ENCODE data around the gene TNFRSF8. TPM values are rescaled to one million over a fixed set of nuclear protein-coding genes. Genes with fewer than 3 reads are reported as not detected.

Gene TNFRSF8
- total RNA-seq, 1 experiment from 2014 or later = not detected

GRCh38 chr1:12151465-12151864 is 88.4 kb downstream of the TNFRSF8 start:
- Histone ChIP-seq H3K4me3 (ENCODE audit: low read length) (no peak overlapping the region), H3K4me1 (ENCODE audit: insufficient read depth, low read length) (peaks cover 19% of the 10 kb centered on the region), H3K9me2 (replicated peaks; ENCODE audit: low read length) (no peaks in the 10 kb centered on the region), H3K36me3 (ENCODE audit: low read depth, low read length) (no peaks in the 10 kb centered on the region), H3F3A (ENCODE audit: low read length, unreplicated experiment) (no peaks in the 10 kb centered on the region), H3K27me3 (ENCODE audit: low read length) (no peaks in the 10 kb centered on the region), H3K4me2 (ENCODE audit: low read length) (no peak overlapping the region), H3K9ac (ENCODE audit: low read length) (no peak overlapping the region), H3K79me2 (ENCODE audit: low read length) (no peaks in the 10 kb centered on the region), H3K9me3 (ENCODE audit: low read length) (no peaks in the 10 kb centered on the region), H4K20me1 (ENCODE audit: low read length) (no peaks in the 10 kb centered on the region), H3K27ac (ENCODE audit: low read length) (no peak overlapping the region), H2AFZ (ENCODE audit: low read length) (no peak overlapping the region)
- TF ChIP-seq CTCF (conservative IDR thresholded peaks at IDR 0.05; ENCODE audit: low read depth, low read length) (no peak), EZH2 (IDR thresholded peaks at IDR 0.05; ENCODE audit: low read length, unreplicated experiment) (no peak), EZH2phosphoT487 (IDR thresholded peaks at IDR 0.05; ENCODE audit: borderline replicate concordance, low read length) (no peak)
- DNase-seq = no peak
- no TSS peak for BruUV-seq (replicated peaks)
- intact Hi-C loops (cut with micrococcal nuclease) = no loop called here
- POLR2A ChIA-PET (ENCODE audit: unreplicated experiment) = no interaction called here
- ATAC-seq = no peak
- CTCF ChIA-PET = no interaction called here

GRCh38 chr1:12152113-12152891 is 89.2 kb downstream of the TNFRSF8 start:
- H3K4me3 ChIP-seq (ENCODE audit: low read length) = no peak overlapping the region
- DNase-seq (no peak), ATAC-seq (no peak)
- H3K9me2 ChIP-seq (replicated peaks; ENCODE audit: low read length) = no peaks in the 10 kb centered on the region
- no peak overlapping the region for H2AFZ ChIP-seq (ENCODE audit: low read length)
- CTCF ChIA-PET = no interaction called here
- H3K27me3 ChIP-seq (ENCODE audit: low read length) = no peaks in the 10 kb centered on the region
- POLR2A ChIA-PET (ENCODE audit: unreplicated experiment) = no interaction called here
- no peaks in the 10 kb centered on the region for H3F3A ChIP-seq (ENCODE audit: low read length, unreplicated experiment)
- no peaks in the 10 kb centered on the region for H4K20me1 ChIP-seq (ENCODE audit: low read length)
- H3K4me2 ChIP-seq (ENCODE audit: low read length) = no peak overlapping the region
- BruUV-seq (replicated peaks) = no TSS peak
- H3K27ac ChIP-seq (ENCODE audit: low read length) = no peak overlapping the region
- no peaks in the 10 kb centered on the region for H3K9me3 ChIP-seq (ENCODE audit: low read length)
- peaks cover 24% of the 10 kb centered on the region for H3K4me1 ChIP-seq (ENCODE audit: insufficient read depth, low read length)
- intact Hi-C loops (cut with micrococcal nuclease) = no loop called here
- TF ChIP-seq EZH2 (IDR thresholded peaks at IDR 0.05; ENCODE audit: low read length, unreplicated experiment) (no peak), EZH2phosphoT487 (IDR thresholded peaks at IDR 0.05; ENCODE audit: borderline replicate concordance, low read length) (no peak), CTCF (conservative IDR thresholded peaks at IDR 0.05; ENCODE audit: low read depth, low read length) (no peak)
- no peak overlapping the region for H3K9ac ChIP-seq (ENCODE audit: low read length)
- H3K36me3 ChIP-seq (ENCODE audit: low read depth, low read length) = no peaks in the 10 kb centered on the region
- H3K79me2 ChIP-seq (ENCODE audit: low read length) = no peaks in the 10 kb centered on the region

- no peak overlapping the region for H3K4me3 ChIP-seq (ENCODE audit: low read length)
- ChIA-PET POLR2A (ENCODE audit: unreplicated experiment) (interaction anchor here (0.5 kb wide), 2 partner anchors 16 to 20 kb away, joined by 10 to 11 read pairs; no protein-coding TSS in a partner anchor), CTCF (no interaction called here)
- H3K79me2 ChIP-seq (ENCODE audit: low read length) = no peaks in the 10 kb centered on the region
- peak; percentile 34 for DNase-seq
- no peaks in the 10 kb centered on the region for H3K36me3 ChIP-seq (ENCODE audit: low read depth, low read length)
- no peaks in the 10 kb centered on the region for H3F3A ChIP-seq (ENCODE audit: low read length, unreplicated experiment)
- H4K20me1 ChIP-seq (ENCODE audit: low read length) = no peaks in the 10 kb centered on the region
- H3K27me3 ChIP-seq (ENCODE audit: low read length) = no peaks in the 10 kb centered on the region
- TF ChIP-seq EZH2 (IDR thresholded peaks at IDR 0.05; ENCODE audit: low read length, unreplicated experiment) = no peak
- no peak for TF ChIP-seq EZH2phosphoT487 (IDR thresholded peaks at IDR 0.05; ENCODE audit: borderline replicate concordance, low read length)
- no peak for TF ChIP-seq CTCF (conservative IDR thresholded peaks at IDR 0.05; ENCODE audit: low read depth, low read length)
- H3K9ac ChIP-seq (ENCODE audit: low read length) = no peak overlapping the region
- peak; percentile 82 for ATAC-seq
- peaks cover 30% of the 10 kb centered on the region for H3K4me1 ChIP-seq (ENCODE audit: insufficient read depth, low read length)
- no peaks in the 10 kb centered on the region for H3K9me2 ChIP-seq (replicated peaks; ENCODE audit: low read length)
- peak overlapping the region; percentile 68 for H2AFZ ChIP-seq (ENCODE audit: low read length)
- intact Hi-C loops (cut with micrococcal nuclease) = no loop called here
- peak overlapping the region; percentile 46; the same call in 1 of the 2 replicates for H3K4me2 ChIP-seq (ENCODE audit: low read length)
- peak overlapping the region; percentile 20; the same call in 1 of the 2 replicates for H3K27ac ChIP-seq (ENCODE audit: low read length)
- H3K9me3 ChIP-seq (ENCODE audit: low read length) = no peaks in the 10 kb centered on the region
- BruUV-seq (replicated peaks) = no TSS peak
These were observed 90.2 kb downstream of the TNFRSF8 start for GRCh38 chr1:12153181-12153785.
